HG03064 (cell line): ENCODE results near the gene HIRA.
"Not testable (repeated sequence)": the region's sequence is repeated elsewhere in the genome, so short reads cannot be mapped to it uniquely, and the experiment has no call there.

Source experiments
- ATAC-seq: cut with Tn5 transposase; IDR thresholded peaks from one replicate; pipeline ENCODE4 v1.9.1; 2021; ENCODE audit warnings: low read depth; ENCODE audit not compliant: unreplicated experiment

HIRA gene

GRCh38 chr22:19337137-19337536, 94.4 kb downstream of the HIRA start:
- ATAC-seq, result no peak

DNA sequence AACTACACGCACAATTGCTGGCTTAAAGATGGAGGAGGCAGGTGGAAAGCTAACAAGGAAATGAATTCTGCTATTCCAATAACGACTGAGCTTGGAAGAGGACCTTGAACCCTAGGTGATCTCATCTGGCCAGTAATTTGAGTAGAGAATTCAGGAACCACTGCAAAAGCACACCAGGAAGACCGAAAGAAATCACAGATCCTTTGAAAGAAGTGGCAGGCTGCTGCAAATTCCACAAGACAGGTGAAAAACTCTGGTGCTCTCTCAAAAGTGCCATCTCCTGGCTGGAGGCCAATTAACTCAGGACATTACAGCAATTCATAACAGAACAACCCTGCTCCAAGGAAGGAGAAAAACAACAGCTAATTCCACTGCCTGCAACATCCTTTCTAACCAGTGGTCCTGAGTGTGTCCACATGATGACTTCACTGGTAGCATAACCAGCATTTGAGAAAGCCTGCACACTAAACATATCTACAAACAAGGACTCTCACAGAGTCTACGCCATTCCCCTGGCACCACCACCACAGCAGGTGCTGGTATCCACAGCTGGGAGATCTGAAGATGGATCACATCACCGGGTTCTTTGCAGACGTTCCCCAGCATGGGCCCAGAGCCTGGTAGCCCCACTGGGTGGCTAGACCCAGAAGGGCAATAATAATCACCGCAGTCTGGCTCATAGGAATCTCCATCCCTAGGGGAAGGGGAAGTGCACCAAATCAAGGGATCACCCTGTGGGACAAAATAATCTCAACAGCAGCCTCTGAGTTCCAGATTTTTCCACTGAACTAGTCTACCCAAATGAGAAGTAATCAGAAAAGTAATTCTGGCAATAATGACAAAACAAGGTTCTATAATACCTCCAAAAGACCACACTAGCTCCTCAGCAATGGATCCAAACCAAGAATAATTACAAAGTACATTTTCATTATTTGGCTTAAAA, 95.1 kb downstream of the HIRA start:
- ATAC-seq, result no peak

GRCh38 chr22:19331975-19332374, 99.6 kb downstream of the HIRA start:
- no peak for ATAC-seq

DNA sequence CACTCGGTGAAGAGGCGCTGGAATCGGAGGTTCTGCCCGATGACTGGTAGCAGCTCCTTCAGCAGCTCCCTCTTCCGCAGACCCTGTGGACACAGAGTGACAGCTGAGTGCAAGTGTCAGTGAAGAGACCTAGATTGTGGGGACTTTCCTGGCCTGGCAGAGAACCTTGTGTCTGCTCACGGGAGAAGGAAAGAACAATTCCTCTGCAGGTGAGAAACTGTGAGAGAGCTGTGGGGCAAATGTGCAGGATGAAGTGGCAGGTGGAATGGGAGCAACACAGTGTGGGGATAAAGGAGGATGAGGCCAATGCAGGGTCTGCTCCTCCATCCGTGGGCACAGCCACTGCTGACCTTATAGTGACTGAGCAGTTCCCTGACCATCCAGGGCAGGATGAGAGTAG, 100.1 kb downstream of the HIRA start:
- no peak for ATAC-seq

DNA sequence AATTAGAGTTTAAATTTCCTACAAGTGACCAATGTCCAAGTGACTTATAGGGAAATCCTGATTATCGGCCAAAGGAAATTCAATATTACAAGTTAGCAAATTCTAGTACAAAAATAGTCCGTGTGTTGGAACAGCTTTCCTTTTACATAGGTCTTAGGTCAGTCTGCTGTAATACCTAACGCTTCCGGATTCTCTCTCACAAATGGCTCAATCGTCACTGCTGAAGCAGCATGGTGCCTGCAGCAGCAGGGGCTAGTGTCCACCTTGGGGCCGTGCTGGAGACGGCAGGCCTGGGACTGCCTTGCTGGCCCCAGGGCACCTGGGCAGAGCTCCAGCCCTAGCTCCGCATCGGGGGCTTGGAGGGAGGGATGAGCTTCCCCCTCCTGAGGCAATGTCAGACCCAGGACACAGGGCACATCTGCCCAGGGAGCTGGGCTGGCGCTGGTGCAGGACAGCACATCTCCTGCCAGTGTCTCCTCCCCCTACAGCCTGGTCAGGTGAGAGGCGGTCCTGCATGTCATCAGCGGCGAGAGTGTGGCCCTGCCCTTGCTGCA, 100.6 kb downstream of the HIRA start:
- ATAC-seq, result no peak

GRCh38 chr22:19330205-19330604, 101.3 kb downstream of the HIRA start:
- ATAC-seq, result not testable (repeated sequence)

- no peak for ATAC-seq
These were observed 102.1 kb downstream of the HIRA start for GRCh38 chr22:19329454-19329853.

DNA sequence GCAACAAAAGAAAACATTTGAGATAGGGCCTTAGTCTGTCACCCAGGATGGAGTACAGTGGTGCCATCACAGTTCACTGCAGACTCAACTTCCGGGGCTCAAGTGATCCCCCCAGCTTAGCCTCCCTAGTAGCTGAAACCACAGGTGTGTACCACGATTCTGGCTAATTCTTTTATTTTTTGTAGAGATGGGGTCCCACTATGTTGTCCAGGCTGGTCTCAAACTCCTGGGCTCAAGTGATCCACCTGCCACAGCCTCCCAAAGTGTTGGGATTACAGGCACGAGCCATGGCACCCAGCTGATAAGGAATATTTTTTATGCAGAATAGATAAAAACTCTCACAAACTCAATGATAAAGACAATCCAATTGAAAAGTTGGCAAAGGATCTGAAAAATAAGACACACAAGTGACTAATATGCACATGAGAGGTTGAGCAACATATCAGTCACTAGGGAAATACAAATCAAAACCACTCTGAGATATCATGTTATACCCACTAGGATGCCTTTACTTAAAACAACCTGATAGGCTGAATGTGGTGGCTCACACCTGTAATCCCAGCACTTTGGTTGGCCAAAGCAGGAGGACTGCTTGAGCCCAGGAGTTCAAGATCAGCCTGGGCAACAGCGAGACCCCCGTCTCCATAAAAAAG, 106.1 kb downstream of the HIRA start:
- ATAC-seq, result no peak

- not testable (repeated sequence) for ATAC-seq
These were observed 108.1 kb downstream of the HIRA start for GRCh38 chr22:19323420-19323819.

GRCh38 chr22:19321757-19322156, 109.8 kb downstream of the HIRA start:
- ATAC-seq, result no peak

GRCh38 chr22:19320136-19320535, 111.4 kb downstream of the HIRA start:
- ATAC-seq, result not testable (repeated sequence)

DNA sequence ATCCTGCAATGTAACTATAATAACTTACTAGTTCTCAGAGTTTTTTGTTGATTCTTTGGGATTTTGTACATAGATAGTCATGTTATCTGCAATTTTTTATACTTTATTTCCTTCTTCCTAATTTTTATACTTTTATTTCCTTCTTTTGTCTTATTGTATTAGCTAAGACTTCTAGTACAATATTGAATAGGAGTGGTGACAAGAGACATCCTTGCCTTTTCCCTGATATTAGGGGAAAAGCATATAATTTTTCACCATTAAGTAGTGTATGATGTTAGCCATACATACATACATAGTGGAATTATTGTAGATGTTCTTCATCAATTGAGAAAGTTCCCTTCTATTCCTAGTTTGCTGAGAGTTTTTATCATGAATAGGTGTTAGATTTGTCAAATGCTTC, 112.3 kb downstream of the HIRA start:
- no peak for ATAC-seq

DNA sequence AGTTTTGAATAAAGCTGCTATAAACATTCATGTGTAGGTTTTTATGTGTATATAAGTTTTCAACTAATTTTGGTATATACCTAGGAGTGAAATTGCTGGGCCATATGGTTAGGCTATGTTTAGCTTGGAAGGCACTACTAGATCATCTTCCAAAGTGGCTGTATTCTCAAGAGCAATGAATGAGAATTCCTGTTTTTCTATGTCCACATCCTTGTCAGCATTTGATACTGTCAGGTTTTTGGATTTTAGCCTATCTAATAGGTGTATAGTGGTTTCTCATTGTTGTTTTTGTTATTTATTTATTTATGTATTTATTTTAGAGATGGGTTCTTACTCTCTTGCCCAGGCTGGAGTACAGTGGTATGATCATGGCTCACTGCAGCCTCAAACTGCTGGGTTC, 113.7 kb downstream of the HIRA start:
- ATAC-seq, result no peak

DNA sequence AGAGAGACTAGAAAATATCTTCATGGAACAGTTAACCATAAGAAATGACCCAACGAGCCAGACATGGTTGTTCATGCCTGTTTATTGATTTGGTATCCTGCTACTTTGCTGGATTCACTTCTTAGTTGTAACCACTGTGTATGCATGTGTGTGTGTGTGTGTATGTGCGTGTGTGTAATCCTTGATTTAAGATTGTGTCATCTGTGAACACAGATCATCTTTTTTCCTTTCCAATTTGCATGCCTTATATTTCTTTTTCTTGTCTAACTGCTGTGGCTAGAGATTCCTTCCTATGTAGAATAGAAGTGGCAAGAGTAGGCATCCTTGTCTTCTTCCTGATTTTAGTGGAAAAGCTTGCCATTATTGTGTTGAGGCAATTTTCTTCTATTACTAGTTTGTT, 123.7 kb downstream of the HIRA start:
- ATAC-seq, result no peak

GRCh38 chr22:19306535-19306934, 125.0 kb downstream of the HIRA start:
- ATAC-seq, result not testable (repeated sequence)

GRCh38 chr22:19304547-19304946, 127.0 kb downstream of the HIRA start:
- no peak for ATAC-seq

- no peak for ATAC-seq
These were observed 127.7 kb downstream of the HIRA start for GRCh38 chr22:19303785-19304184.

DNA sequence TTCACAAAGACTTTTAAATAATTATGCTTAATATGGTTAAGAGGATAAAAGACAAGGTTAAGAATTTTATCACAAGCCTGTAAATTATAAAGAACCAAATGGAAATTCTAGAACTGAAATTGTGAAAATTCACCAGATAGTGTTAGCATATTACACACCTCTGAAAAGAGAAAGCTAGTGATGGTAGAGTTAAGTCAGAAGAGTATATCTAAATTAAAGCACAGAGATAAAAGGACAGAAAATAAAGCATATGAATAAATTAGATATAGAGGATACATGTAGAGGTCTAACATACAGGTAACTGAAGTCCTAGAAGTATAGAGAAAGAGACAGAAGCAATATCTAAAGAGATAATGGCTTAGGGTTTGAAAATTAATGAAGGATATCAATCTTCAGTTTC, 135.8 kb downstream of the HIRA start:
- no peak for ATAC-seq

GRCh38 chr22:19292458-19293230, 138.9 kb downstream of the HIRA start:
- ATAC-seq, result no peak

DNA sequence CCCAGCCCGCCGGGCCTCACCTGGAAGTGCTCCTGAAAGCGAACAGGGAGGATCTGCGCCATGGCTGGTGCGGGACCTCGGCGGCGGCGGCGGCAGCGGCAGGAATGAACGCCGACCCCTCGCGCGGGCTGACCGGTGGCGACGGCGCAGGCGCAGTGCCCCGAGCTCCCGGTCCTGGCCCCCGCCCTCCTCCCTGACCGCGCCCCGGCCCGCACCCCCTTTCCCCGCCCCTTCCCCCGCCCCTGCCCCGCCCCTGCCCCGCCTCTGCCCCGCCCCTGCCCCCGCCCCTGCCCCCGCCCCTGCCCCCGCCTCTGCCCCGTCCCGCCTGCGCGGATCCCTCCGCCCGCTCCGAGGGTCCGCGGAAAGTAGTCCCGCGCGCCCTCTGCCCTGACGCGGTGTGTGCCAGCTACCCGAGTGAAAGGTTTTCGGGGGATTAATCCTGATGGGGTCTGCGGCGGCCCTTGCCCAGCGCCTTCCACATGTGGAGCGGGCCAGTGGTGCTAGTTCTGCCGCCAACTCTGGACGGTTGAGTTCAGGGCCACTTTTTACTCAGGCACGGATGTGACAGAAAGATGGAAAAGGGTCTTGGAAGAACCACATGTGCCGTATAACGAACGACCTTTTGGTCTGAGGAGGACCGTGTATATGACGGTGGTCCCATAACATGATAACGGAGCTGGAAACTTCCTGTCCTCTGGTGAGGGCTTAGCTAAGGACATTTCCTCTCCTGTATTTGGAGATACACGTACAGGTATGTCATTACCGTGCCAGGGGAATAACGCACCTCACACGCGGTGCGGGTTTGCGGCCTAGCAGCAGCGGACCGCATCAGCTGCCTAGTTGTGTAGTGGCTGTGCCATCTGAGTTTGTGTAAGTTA, 139.7 kb downstream of the HIRA start, which contains the start of gene CLTCL1:
CLTCL1 (minus strand) TSS at position 140 of the 878 bp plus-strand sequence; CDS start at position 62, 78 bp downstream.
- no peak for ATAC-seq
